Measurements from ENCODE around the gene CMYA5.

DNA sequence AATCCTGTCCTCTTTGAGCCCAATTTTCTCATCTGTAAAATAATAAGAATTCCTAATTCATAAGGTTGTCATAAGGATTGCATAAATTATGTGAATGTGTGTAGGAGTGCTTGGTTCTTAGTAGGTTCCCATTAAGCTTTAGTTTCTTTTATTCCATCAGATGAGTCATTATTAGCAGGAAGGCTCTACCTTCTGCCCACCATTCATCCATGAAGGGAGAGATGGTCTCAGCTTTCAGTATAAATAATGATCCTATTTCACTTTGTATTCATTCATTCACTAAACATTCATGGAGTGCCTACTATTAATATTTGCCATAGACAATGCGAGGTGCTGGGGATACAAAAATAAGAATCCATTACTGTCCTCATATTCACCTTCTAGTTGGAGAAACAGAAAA is 3.0 kb downstream of the CMYA5 start:
- TF ChIP-seq CTCF (conservative IDR thresholded peaks at IDR 0.05; ENCODE audit: low read length) (no peak), EZH2phosphoT487 (IDR thresholded peaks at IDR 0.05; ENCODE audit: borderline replicate concordance, low read depth, low read length) (no peak)
